Myocyte (in vitro differentiated cells): ENCODE results near the gene SVOP. TPM values are rescaled to one million over a fixed set of nuclear protein-coding genes. Genes with fewer than 3 reads are reported as not detected.
"Not testable (repeated sequence)": the region's sequence is repeated elsewhere in the genome, so short reads cannot be mapped to it uniquely, and the experiment has no call there.

Experiments
- DNase-seq: peaks from one replicate; pipeline ENCODE4 v3.0.0-alpha.2; 2012; ENCODE audit warnings: low read depth
- total RNA-seq: library from RNA; depleted of rRNA; stranded (reverse); fragments of >200 nt; gene quantifications from 2 replicates; pipeline ENCODE4 v1.2.3, GENCODE V29; 2014

SVOP gene
- total RNA-seq, 1 donor from 2014 or later, result 0.03 TPM

DNA sequence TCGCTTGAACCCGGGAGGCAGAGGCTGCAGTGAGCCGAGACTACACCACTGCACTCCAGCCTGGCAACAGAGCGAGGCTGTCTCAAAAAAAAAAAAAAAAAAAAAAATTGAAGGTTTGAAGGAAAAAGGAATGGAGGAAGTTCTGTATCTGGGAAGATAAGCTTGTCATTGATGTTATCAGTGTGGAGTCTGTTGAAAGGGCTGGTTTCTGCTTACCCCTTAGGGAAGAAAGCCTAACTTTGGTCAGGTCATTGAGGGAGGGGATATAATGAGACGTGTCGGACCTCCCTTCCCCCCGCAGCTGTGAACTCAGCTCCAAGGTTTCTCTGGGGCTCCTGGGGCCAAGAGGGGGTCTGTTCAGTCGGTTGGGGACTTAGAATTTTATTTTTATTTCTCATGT lies 124.5 kb downstream of the SVOP start:
- DNase-seq, result no peak

DNA sequence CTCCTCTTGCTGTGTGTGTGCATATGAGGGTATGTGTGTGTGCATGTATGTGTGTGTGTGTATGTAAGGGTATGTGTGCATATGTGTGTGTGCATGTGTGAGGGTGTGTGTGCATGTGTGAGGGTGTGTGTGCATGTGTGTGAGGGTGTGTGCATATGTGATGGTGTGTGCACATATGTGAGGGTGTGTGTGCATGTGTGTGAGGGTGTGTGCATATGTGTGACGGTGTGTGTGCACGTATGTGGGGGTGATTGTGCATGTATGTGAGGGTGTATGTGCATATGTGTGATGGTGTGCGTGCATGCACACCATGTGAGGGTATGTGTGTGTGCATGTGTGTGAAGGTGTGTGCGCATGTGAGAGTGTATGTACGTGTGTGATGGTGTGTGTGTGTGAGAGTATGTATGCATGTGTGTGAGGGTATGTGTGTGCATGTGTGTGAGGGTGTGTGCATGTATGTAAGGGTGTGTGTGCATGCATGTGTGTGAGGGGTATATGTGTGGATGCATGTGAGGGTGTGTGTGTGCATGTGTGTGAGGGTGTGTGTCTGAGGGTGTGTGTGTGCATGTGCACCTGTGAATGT lies 125.6 kb downstream of the SVOP start:
- DNase-seq, result no peak

DNA sequence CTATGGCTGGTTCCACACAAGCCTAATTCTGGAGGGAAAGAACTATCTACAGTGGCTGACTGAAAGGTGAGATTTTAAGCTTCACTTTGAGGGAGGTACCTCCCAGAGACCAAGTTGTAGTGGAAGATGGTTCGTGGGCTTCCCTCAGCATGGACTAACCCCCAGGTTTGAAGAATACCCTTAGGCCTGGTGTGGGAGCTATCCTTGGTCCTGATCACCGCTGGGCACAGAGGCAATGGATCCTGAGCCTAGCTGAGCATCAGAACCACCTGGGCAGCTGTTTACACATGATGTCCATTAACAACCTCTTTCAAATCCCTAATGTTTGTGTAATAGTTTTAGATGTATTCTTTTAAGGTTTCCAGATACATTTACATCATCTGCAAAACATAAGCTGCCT lies 130.7 kb downstream of the SVOP start:
- DNase-seq, result peak; percentile 25

DNA sequence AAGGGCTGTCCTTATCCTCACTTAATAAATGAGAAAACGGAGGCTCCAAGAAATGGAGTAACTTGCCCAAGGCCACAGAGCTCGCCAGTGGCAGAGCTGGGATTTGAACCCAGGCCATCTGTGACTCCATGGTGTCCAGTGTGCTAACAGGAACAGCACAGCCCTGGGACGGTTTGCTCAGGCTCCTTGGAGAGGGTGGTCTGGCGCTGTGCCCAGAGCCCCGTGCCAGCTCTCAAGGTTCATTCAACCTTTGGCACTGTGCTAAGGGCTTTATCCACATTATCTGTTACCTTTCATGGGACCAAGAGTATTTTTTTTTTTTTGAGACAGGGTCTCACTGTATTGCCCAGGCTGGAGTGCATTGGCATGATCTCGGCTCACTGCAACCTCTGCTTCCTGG lies 132.8 kb downstream of the SVOP start:
- no peak for DNase-seq

DNA sequence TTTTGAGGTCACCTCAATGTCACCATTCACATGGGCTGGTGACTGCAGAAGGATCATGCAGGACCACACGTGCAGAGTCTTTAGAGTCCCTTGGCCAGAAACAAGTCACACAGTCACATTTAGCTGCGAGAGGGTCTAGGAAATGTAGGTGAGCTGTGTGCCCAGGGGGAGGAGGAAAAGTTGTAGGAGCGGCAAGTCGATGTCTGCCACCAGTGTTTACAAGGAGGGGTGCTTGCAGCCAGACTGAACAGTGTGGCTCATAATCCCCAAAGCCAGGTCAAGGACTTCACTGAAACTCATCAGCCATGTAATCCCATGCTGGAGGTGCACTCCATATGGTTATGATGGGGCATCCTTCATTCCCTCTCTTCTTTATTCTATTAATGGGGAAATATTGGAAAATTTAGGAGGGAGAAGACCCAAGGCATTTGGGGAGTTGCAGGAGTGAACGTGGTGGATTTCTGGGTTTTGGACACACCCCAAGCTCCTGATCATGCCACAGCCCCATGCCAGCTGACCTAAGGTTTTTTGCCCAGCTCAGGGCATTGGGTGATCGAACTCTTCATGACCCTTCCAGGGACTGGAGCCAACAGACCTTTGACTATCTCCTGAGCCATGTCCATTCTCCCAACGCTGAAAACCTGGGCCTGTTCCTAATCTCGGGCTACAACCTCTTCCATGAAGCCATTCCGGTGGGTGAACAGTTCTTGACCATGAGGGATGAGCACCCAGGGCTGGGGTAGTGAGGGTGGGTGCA lies 133.8 kb downstream of the SVOP start:
- no peak for DNase-seq

DNA sequence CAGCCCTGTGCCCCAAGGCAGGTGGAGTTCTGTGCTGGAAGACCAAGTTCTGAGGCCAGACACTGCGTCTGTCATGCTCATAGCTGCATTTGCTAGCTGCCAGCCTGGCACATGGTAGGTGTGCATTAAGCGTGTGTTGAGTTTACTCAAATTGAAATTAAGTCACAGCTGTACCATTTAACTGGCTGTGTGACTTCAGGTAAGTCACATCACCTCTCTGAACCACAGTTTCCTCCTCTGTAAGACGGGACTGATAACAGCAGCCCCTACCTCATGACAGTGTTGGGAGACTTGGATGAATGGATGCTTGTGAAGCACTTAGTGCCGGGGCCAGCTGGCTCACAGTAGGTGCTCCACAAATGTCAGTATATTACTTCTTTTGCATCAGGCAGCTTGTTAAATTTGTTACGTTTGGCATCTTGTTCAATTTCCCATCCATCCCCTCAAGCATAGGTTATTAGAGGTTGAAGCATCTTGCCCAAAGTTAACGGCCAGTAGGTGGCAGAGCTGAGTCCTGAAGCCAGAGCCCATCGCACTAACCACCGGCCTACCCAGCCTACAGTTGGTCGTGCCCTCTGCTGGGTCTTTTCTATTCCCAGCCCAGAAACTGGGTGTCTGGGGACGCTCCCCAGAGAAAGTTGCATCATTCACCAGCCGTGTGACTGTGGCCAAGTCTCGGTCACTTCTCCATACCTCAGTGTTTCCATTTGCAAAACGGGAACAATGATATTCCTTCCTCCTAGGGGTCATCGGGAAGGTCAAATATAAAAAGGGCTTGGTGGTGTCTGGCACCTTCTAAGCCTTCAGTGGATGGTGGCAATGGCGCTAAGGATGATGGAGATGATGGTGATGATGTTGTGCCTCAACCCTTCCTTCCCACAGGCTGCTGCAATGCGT lies 136.5 kb downstream of the SVOP start:
- DNase-seq, result peak; percentile 28

DNA sequence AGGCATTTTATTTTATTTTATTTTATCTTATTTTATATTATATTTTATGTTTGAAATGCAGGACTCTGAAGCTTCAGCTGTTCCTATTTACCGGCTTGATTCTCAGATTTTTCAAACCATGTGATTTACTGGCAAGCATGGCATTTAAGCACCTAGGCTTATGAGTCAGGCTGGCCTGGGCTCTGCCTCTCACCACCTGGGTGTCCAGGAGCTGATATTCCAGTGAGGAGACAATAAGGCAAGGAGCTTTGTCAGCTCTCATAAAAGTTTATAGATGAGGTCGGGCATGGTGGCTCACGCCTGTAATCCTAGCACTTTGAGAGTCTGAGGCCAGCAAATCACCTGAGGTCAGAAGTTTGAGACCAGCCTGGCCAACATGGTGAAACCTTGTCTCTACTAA lies 138.9 kb downstream of the SVOP start:
- DNase-seq, result no peak

DNA sequence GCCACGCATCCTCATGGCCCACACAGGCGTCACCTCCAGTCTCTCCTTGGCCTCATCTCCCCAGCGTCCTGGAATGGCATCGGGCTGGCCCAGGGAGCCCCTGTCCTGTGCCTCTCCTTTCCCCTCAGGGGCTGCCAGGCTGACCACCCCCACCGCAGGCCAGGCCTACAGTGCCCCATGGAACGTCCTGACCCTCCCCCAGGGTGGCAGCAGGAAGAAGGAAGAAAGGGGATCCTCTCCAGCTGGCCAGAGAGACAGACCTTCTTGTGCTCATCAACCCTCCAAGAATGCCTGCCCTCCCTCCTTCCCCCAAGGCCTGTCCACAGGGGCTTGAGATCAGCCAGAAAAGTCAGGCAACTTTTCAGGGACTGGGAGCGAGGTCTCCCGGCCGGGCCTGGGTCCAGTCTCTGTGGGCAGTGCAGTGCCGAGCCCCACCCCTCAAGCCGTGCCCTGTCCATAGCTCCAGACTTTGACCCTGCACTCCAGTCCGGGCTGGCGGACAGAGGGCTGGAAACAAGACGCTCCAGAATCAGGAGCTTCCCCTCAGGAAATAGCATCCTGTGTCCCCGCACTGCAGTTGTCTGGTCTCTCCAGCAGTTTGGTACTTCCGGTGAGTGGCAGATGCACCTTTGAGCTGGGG lies 141.1 kb downstream of the SVOP start, which contains the start of gene DAO:
Gene DAO, plus strand, starts transcription at position 478 of the 640 bp plus-strand sequence. CDS start 4,915 bp downstream, outside the sequence.
- DNase-seq, result no peak

DNA sequence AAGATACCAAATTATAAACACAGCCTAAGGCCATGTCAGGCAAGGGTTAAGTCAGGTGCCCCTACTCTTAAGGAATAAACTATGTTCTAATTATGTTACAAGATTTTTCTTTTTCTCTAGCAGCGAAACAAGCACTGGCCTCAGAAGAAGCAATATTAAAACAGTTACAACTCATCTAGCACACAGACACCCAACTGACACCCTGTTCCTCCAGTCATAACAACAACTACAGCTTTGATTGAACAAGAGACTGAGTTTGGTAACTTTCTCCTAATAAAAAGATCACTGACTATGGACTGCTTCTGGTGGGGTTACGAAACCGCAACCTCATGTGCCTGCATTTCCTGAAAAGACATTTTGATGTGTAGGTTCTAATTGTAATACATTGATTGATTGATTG lies 144.3 kb downstream of the SVOP start:
- DNase-seq, result no peak

DNA sequence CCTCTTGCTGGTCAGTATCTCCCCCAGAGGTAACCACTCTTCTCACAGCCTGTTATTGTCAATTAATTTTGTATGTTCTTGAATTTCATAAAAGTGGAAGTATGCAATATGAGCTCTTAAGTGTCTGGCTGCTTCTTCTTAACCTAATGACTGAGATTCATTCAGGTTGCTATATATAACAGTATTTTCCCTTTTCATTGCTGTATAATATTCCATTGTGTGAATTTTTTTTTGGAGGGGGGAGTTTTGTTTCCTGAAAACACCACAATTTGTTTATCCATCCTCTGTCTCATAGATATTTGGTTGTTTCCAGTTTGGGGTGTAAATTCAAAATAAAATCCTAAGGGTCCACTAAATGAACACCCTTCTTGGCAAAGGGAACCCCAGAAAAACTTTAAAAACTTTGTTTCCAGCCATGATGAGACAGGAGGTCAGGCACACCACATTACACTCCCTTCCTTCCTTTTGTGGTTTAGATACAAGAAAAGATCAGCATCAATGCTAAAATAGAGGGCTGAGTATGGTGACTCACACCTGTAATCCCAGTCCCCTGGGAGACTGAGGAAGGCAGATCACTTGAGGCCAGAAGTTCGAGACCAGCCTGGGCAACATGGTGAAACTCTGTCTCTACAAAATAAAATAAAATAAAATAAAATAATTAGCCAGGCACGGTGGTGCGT lies 145.0 kb downstream of the SVOP start:
- no peak for DNase-seq

DNA sequence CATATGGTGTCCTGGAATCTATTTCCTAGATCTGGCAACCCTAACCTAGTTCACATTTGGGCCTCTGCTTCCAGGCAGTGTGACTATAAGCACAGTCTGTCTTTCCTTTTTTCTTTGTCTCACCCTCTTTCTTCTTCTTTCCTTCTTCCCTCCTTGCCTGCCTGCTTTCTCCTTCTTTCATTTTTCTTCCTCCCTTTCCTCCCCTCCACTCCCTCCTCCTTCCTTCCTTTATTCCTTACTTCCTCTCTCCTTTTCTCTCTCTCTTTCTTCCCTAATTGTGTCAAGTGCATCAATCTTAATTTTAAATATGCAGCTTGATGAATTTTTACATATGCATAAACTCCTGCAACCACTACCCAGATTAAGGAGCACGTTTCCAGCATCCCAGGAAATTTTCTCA lies 145.6 kb downstream of the SVOP start:
- no peak for DNase-seq

DNA sequence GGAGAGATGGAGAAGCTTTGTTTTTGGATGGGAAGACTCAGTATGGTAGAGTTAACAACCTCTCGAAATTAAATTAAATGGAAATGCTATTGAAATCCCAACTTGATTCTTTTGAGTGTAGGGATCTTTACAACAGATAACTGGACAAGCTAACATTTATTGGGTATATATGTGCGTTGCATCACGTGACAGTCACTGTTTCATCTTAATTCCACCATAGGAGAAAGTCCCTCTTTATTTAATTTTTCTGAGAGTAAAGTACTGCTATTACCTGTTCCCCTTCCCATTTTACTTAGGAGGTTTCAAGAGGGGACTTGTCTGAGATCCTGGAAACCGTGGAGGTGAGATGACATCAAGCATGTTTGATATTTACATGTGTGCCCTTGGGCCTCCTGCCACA lies 152.1 kb downstream of the SVOP start:
- no peak for DNase-seq

DNA sequence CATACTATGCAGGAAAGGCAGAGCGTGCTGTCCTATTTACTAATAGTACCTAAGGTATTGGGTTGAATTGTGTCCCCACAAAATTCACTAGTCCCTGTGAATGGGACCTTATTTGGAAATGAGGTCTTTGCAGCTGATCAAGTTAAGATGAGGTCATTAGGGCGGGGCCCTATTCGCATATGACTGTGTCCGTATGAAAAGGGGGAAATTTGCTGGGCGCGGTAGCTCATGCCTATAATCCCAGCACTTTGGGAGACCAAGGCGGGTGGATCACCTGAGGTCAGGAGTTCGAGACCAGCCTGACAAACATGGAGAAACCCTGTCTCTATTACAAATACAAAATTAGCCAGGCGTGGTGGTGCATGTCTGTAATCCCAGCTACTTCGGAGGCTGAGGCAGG lies 154.8 kb downstream of the SVOP start:
- not testable (repeated sequence) for DNase-seq

DNA sequence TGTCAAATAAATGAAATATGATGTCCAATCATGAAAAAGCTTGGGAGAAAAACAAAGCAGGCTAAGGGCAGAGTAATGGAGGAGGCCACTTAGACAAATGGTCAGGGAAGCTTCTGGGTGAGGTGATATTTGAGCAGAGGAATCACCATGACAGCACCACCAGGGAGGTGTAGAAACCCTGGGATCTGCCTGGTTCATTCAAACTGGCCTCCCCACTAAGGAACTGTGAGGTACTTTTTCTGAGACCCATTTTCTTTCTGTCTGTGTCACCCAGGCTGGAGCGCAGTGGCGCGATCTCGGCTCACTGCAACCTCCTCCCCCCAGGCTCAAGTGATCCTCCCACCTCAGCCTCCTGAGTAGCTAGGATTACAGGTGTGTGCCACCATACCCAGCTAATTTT lies 155.7 kb downstream of the SVOP start:
- DNase-seq, result no peak

DNA sequence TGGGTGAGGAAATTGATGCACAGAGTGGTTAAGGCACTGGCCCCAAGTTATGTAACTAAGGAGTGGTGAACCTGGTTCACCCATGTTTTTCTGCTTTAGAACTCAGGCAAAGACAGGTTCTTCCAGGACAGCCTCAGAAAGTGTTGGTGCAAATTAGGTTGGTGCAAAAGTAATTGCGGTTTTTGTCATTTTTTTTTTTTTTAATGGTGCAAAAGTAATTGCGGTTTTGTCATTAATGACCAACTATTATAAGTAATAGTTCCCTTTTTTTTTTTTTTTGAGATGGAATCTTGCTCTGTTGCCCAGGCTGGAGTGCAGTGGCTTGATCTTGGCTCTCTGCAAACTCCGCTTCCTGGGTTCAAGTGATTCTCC lies 158.3 kb downstream of the SVOP start:
- DNase-seq, result no peak

DNA sequence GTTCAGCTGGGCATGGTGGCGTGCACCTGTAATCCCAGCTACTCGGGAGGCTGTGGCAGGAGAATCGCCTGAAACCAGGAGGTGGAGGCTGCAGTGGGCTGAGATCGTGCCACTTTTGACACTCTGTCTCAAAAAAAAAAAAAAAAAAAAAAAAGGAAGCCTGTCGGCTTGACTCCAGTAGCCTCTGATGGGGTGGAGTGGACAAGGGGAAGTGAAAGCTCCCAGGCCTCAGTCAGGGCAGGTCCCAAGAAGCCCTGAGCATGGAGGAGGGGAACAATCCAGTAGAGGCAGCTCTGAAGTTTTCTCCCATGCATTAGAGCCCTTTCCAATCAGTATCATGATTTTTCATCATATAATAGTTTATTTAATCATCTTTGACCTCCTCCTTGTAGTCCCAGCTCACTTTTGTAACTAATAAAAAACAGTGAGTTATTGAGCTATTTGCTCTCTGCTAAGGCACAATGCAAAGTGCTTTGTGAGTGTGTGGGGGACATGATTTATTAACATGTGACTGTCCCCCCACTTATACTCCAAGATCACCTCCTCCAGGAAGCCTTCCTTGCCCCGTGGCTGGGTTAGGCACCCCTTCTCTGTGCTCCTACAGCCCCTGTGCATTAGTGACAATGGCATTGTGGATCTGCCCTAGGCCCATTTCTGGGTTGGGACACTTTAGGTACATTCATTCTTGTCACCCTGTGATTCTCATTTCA lies 158.8 kb downstream of the SVOP start:
- no peak for DNase-seq

DNA sequence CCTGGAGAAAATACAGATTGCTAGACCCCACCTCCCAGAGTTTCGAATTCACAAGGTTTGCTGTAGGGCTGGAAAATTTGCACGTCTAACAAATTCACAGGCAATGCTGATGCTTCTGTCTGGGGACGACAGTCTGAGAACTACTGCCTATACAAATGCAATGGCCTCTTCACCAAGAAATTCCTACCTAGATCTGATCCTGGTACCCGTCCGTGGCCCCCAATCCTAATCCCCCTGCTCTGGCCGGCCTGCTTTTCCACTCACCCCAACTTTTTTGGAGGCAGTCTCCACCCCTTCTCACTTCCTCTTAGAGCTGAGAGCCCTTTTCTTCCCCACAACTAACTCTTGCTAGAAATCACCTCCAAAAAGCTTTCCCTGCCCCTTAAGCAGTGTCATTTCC lies 160.4 kb downstream of the SVOP start:
- no peak for DNase-seq

DNA sequence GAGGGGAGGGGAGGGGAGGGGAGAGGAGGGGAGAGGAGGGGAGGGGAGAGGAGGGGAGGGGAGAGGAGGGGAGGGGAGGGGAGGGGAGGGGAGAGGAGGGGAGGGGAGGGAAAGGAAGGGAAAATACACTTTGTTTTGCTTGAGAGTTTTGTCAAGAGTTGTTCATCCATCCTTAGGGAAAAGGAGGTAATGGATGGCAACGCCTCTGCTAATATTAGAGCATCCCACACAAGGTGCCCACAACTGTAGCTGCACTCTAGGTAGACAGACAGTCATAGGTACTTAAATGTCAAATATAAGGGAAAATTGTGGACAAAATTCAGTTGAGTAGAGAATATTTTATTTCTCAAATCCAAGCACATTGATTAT lies 161.0 kb downstream of the SVOP start:
- DNase-seq, result no peak

DNA sequence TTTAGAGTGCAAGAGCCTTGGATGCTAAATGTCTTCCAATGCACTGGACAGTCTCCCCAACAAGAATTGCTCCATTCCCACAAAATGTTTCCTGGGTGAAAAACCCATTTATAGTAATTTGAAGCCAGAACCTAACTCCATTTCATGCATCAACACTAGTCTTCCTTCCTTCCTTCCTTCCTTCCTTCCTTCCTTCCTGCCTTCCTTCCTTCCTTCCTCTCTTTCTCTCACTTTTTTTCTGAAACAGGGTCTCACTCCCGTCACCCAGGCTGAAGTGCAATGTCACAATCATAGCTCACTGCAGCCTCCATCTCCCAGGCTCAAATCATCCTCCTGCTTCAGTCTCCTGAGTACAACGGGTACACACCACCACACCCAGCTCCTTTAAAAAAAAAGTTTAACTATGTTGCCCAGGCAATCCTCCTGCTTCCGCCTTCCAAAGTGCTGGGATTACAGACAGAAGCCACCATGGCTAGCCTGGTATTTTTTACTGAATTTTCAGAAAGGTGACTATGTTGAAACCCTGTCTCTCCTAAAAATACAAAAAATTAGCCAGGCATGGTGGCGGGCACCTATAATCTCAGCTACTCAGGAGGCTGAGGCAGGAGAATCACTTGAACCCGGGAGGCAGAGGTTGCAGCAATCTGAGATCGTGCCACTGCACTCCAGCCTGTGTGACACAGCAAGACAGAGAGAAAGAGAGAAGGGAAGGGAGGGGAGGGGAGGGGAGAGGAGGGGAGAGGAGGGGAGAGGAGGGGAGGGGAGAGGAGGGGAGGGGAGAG lies 161.5 kb downstream of the SVOP start:
- not testable (repeated sequence) for DNase-seq
